ENCODE data around the gene TFDP1.

GRCh38 chr13:113536461-113537110, 48.0 kb upstream of the TFDP1 start:
- TF ChIP-seq CTCF (IDR thresholded peaks at IDR 0.05): no peak
- TF ChIP-seq POLR2A (IDR thresholded peaks at IDR 0.05): no peak
- TF ChIP-seq POLR2AphosphoS5 (IDR thresholded peaks at IDR 0.05): no peak
- TF ChIP-seq EP300 (IDR thresholded peaks at IDR 0.05): no peak

Measured in sigmoid colon (tissue), 4 donors.